ENCODE results near the gene ATP5F1E. TPM values are rescaled to one million over a fixed set of nuclear protein-coding genes. Genes with fewer than 3 reads are reported as not detected.
A peak's percentile ranks its signal among the peaks of the same experiment; 100 is the strongest.

Gene ATP5F1E
- total RNA-seq, 2 donors from 2014 or later: 16.2 to 16.6 TPM

- Histone ChIP-seq H3K27ac (no peak overlapping the region), H3K9me3 (no peaks in the 10 kb centered on the region), H3K36me3 (replicated peaks in 1 of 2; ENCODE audit: insufficient read depth in 1 of 2, low read depth in 2 of 2) (no peaks in the 10 kb centered on the region), H3K27me3 (no peaks in the 10 kb centered on the region), H3K4me1 (no peaks in the 10 kb centered on the region), H3K4me3 (no peak overlapping the region)
- no peak for TF ChIP-seq POLR2A (IDR thresholded peaks at IDR 0.05)
- peak in 4 of 7 experiments; percentile 20 to 35 (median 34) for TF ChIP-seq CTCF (IDR thresholded peaks at IDR 0.05)
- DNase-seq: peak in 2 of 4 donors; percentile 10
- WGBS, 2 donors: 59 to 60% methylated on average over 7 of the region's 7 CpGs
- no peak for ATAC-seq
- intact Hi-C loops (cut with DNase I): no loop called here
Measured at GRCh38 chr20:59055302-59055701, 23.2 kb upstream of the ATP5F1E start.

GRCh38 chr20:59051666-59052185 lies 19.6 kb upstream of the ATP5F1E start:
- Histone ChIP-seq H3K27me3 (no peaks in the 10 kb centered on the region), H3K4me3 (no peak overlapping the region), H3K27ac (no peak overlapping the region), H3K9me3 (no peaks in the 10 kb centered on the region), H3K36me3 (replicated peaks in 1 of 2; ENCODE audit: insufficient read depth in 1 of 2, low read depth in 2 of 2) (no peaks in the 10 kb centered on the region), H3K4me1 (no peaks in the 10 kb centered on the region)
- DNase-seq: no peak
- intact Hi-C loops (cut with DNase I): no loop called here
- TF ChIP-seq CTCF (IDR thresholded peaks at IDR 0.05) (no peak), POLR2A (IDR thresholded peaks at IDR 0.05) (no peak)
- 74 to 77% methylated on average over 4 to 6 of the region's 6 CpGs for WGBS, 2 donors
- ATAC-seq: no peak

GRCh38 chr20:59050437-59050836 lies 18.3 kb upstream of the ATP5F1E start:
- Histone ChIP-seq H3K4me3 (no peak overlapping the region), H3K36me3 (replicated peaks in 1 of 2; ENCODE audit: insufficient read depth in 1 of 2, low read depth in 2 of 2) (no peaks in the 10 kb centered on the region), H3K4me1 (no peaks in the 10 kb centered on the region), H3K9me3 (no peaks in the 10 kb centered on the region), H3K27ac (no peak overlapping the region), H3K27me3 (no peaks in the 10 kb centered on the region)
- ATAC-seq: no peak
- no peak for DNase-seq
- no peak for TF ChIP-seq POLR2A (IDR thresholded peaks at IDR 0.05)
- no peak for TF ChIP-seq CTCF (IDR thresholded peaks at IDR 0.05)
- intact Hi-C loops (cut with DNase I): no loop called here
- WGBS, 2 donors: 53 to 55% methylated on average over 1 of the region's 1 CpG

- no peaks in the 10 kb centered on the region for H3K4me1 ChIP-seq
- H3K4me3 ChIP-seq: no peak overlapping the region
- WGBS, 2 donors: 58 to 72% methylated on average over 2 of the region's 2 CpGs
- no peaks in the 10 kb centered on the region for H3K36me3 ChIP-seq (replicated peaks in 1 of 2; ENCODE audit: insufficient read depth in 1 of 2, low read depth in 2 of 2)
- no peak for ATAC-seq
- no peak for DNase-seq
- H3K27me3 ChIP-seq: no peaks in the 10 kb centered on the region
- intact Hi-C loops (cut with DNase I): no loop called here
- H3K27ac ChIP-seq: no peak overlapping the region
- no peaks in the 10 kb centered on the region for H3K9me3 ChIP-seq
- no peak for TF ChIP-seq POLR2A (IDR thresholded peaks at IDR 0.05)
- TF ChIP-seq CTCF (IDR thresholded peaks at IDR 0.05): no peak
Measured at GRCh38 chr20:59048681-59049030, 16.5 kb upstream of the ATP5F1E start.

GRCh38 chr20:59047938-59048680 lies 16.0 kb upstream of the ATP5F1E start:
- Histone ChIP-seq H3K4me1 (peaks cover 3% of the 10 kb centered on the region), H3K9me3 (no peaks in the 10 kb centered on the region), H3K36me3 (replicated peaks in 1 of 2; ENCODE audit: insufficient read depth in 1 of 2, low read depth in 2 of 2) (no peaks in the 10 kb centered on the region), H3K27me3 (no peaks in the 10 kb centered on the region), H3K4me3 (no peak overlapping the region), H3K27ac (no peak overlapping the region)
- 60 to 68% methylated on average over 5 of the region's 5 CpGs for WGBS, 2 donors
- TF ChIP-seq POLR2A (IDR thresholded peaks at IDR 0.05) (no peak), CTCF (IDR thresholded peaks at IDR 0.05) (no peak)
- no peak for DNase-seq
- intact Hi-C loops (cut with DNase I): no loop called here
- ATAC-seq: no peak
